Fibroblast of skin of left biceps (primary cell): Measurements from ENCODE around the gene XIRP1.

ENCODE experiments used
- DNase-seq, 2 experiments: peaks; one replicate each; pipeline ENCODE4 v3.0.0-alpha.2; 2013; ENCODE audit warnings: low read depth in 2 of 2

XIRP1 gene

GRCh38 chr3:39208463-39209055 is 16.2 kb upstream of the XIRP1 start:
- peak; percentile 8 to 16 for DNase-seq

DNA sequence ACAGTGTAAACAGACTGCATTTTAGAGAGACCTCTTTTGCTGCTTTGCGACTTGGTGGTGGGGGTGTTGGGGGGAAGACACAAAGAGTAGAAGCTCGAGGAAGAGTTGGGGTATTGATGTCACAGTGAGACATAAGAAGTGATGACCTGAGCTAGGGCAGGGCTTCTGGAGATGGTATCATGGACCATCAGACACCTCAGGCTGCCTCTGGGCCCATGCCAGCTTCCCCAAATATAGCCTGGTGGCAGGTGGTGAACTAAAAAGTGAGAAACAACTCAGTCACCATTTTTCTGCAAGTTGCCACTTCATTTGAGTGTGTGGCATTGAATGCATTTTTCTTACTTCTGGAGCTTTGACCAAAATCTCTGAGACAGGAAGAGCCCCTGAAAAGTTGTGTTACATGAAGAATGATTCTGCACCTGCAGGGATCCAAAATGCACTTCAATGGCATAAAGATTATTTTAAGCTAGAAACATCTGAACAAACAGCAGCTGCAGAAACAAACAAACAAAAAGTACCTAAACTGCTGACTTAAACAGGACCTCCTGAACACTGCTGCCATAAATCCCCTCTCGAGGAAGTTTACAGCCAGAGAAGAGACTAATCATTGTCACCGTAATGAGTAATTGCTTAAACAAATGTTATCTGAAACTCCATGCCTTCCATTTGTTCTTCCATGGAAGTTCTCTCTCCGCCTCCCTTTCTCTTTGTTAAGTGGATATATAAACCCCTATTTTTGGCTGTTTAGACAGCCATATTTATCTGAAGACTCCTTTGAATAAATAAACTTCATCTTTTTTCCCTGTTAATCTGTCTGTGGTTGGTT is 15.2 kb upstream of the XIRP1 start:
- no peak for DNase-seq

DNA sequence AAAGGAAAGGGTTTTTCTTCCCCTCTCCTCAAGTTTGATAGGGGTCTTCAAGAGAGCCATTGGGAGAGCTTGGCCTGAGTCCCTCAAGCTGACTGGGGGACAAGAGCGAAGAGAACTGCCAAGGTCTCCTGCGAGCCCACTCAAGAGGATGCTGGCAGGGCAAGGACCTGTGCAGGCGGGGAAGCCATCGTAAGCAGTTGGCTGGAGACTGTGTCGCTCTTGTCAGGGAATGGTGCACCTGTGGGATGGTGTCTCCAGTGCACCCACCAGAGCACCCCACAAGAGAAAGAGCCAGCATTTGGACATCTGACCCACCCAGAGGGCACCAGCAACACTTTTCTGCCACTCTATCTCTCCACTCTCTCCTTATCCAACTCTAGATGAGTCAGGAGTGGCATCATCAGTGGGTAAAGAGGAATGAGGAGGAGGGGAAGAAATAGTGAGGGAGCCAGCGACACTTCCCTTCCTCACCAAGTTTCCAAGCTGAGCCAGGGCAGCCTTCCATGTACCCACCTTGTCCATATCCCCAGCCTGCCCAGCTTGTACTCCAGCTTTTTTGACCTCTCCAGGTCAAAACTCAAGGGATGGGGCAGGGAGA is 13.6 kb upstream of the XIRP1 start:
- no peak for DNase-seq

GRCh38 chr3:39205131-39205530 is 12.7 kb upstream of the XIRP1 start:
- DNase-seq: no peak

- DNase-seq: no peak
Observed at GRCh38 chr3:39203860-39204259, 11.5 kb upstream of the XIRP1 start.

DNA sequence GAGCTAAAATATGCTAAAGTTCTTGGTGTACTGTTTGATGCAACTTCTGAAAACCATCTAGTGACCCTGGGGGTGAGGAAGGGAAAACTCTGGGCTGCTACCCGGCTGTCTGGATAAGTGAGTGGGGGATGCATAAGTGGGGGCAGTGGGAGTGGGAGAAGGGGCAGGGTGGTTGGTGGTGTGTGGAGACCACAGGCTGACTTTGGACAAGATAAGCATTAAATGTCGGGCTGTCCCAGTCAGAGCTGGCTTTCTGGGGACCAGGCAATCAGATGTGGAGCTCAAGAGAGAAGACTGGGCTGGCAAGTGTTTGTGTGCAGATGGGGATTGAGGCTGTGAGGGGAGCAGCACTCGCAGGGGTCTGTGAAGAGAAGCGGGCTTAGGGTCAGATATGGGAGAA is 11.0 kb upstream of the XIRP1 start:
- DNase-seq: no peak

GRCh38 chr3:39202094-39202493 is 9.7 kb upstream of the XIRP1 start:
- DNase-seq: no peak

- no peak for DNase-seq
Observed at GRCh38 chr3:39196671-39197356, 4.4 kb upstream of the XIRP1 start.

DNA sequence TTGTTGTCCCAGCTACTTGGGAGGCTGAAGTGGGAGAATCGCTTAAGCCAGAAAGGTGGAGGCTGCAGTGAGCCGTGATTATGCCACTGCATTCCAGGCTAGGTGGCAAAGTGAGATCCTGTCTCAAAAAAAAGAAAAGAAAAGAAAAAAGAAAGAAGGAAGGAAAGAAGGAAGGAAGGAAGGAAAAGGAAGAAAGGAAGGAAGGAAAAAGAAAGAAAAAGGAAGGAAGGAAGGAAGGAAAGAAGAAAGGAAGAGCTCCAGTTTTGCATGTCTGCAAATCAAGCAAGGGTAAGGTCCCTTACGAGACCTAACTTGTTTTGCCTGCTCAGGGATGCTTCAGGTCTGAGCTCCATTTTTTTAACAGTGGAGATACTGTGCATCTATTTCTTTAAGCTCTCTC is 3.6 kb upstream of the XIRP1 start:
- DNase-seq: no peak

DNA sequence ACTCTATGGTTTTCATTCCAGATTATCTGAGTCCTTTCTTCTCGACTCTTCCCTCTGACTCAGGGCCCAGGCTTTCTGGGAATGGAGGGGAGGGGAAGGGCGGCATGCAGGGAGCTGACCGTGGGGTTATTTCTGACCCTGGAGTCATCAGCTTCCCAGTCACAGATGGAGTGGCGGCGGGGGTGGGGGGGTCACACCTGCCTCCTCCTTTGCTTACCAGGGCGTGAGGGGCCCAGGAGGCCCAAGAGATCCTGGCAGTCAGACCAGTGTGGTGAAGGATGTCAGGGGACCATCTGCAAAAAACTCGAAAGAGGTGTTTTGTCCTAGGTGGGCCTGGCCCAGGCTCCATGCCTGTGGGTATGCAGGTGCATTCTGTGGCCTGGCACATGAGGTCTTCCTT is 996 bp upstream of the XIRP1 start:
- no peak for DNase-seq

- DNase-seq: no peak
Observed at GRCh38 chr3:39191773-39192172, 622 bp downstream of the XIRP1 start.

- no peak for DNase-seq
Observed at GRCh38 chr3:39191111-39191510, 1.3 kb downstream of the XIRP1 start.

GRCh38 chr3:39190281-39191025 is 1.9 kb downstream of the XIRP1 start:
- DNase-seq: no peak

- no peak for DNase-seq
Observed at GRCh38 chr3:39189959-39190269, 2.5 kb downstream of the XIRP1 start.

- DNase-seq: no peak
Observed at GRCh38 chr3:39189150-39189958, 3.0 kb downstream of the XIRP1 start.

GRCh38 chr3:39188271-39189149 is 3.9 kb downstream of the XIRP1 start:
- DNase-seq: no peak

DNA sequence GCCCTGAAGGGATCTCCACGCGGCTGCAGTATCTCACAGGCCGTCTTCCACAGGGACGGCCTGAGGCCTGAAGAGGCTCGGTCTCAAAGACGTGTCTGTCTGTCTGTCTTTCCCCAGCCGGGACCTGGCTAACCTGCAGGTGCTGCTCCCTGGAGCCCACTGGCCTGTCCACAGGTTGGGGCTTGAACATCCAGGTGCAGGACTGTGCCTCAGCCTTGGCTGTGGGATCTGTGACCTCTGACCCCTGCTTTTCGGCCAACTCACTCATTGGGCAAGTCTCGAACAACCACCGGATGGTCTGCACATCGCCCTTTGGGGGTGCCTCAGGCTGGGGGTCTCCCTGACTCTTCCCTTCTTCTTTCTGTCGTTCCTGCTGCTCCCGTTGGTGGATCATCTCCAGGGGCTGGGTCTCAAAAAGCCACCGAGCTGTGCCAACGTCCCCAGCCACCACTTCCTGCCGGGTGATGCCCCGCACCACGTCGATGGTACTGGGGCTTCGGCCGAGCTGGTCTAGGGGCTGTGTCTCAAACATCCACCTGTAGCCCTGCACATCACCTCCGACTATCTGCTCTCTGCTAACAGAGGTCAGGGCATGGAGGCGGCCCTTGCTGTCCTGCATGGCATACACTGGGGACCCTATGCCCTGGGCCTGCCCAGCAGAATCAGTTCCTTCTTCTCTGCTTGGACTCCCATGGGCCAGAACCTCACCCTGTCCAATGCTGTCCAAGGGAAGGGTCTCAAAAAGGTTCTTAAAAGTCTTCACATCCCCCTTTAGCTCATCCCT is 4.8 kb downstream of the XIRP1 start:
- DNase-seq: no peak

- no peak for DNase-seq
Observed at GRCh38 chr3:39186692-39187151, 5.7 kb downstream of the XIRP1 start.
